Endothelial cell (in vitro differentiated cells): Measurements from ENCODE around the gene CBFA2T3. TPM values are rescaled to one million over a fixed set of nuclear protein-coding genes. Genes with fewer than 3 reads are reported as not detected.
A peak's percentile ranks its signal among the peaks of the same experiment; 100 is the strongest.

Source experiments
- DNase-seq: peaks from one replicate; pipeline ENCODE4 v3.0.0; 2021; ENCODE audit warnings: low spot score
- H3K27ac Mint-ChIP-seq: one replicate; pipeline ENCODE4 v1.8.0; 2021; ENCODE audit warnings: mixed read lengths, inconsistent platforms; ENCODE audit not compliant: unreplicated experiment
- H3K27me3 Mint-ChIP-seq: one replicate; pipeline ENCODE4 v1.8.0; 2021; ENCODE audit warnings: mild to moderate bottlenecking, moderate library complexity, mixed read lengths, inconsistent platforms; ENCODE audit not compliant: unreplicated experiment
- H3K36me3 Mint-ChIP-seq: one replicate; pipeline ENCODE4 v1.8.0; 2021; ENCODE audit warnings: mild to moderate bottlenecking, low read depth, mixed read lengths, inconsistent platforms; ENCODE audit not compliant: unreplicated experiment
- H3K4me1 Mint-ChIP-seq: one replicate; pipeline ENCODE4 v1.8.0; 2021; ENCODE audit warnings: mild to moderate bottlenecking, mixed read lengths, inconsistent platforms; ENCODE audit not compliant: unreplicated experiment
- H3K4me3 Mint-ChIP-seq: one replicate; pipeline ENCODE4 v1.8.0; 2021; ENCODE audit warnings: mild to moderate bottlenecking, mixed read lengths, inconsistent platforms; ENCODE audit not compliant: unreplicated experiment
- H3K9me3 Mint-ChIP-seq: one replicate; pipeline ENCODE4 v1.8.0; 2021; ENCODE audit warnings: mixed read lengths, inconsistent platforms; ENCODE audit not compliant: unreplicated experiment
- total RNA-seq: library from RNA; stranded (reverse); fragmentation: NEBNext Ultra II Directional; extraction: Animal tissue kit (Norgen Biotek cat#: 25700); gene quantifications from one replicate; pipeline ENCODE4 v1.2.1, GENCODE V29; 2021; ENCODE audit not compliant: unreplicated experiment
- TF ChIP-seq, protein P1 (sequence below): fragments of 200-600 bp; sonication (generic); IDR thresholded peaks from one replicate; pipeline ENCODE4 v1.5.0; 2021; ENCODE audit warnings: antibody characterized with exemption; ENCODE audit not compliant: unreplicated experiment

Gene CBFA2T3
- total RNA-seq, 1 donor from 2014 or later: 1.6 TPM

DNA sequence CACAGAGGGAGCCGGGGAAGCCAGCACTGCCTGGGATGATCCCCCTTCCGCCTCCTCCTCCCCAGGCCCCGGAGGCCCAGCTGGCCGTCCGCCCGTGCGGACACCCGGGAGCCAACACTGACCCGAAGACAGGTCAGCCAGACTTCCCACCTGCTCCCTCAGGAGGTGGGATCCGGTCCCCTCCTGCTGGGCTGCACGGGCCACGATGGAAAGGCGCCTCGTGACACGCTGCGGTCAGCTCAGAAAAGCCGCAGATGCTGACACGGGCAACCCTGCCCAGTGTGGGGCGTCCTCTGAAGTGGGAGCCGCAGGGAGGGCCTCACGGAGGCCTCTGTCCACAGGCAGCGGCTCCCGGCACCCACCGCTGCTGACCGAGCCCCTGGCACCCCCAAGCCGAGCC is 49.3 kb downstream of the CBFA2T3 start:
- H3K36me3 Mint-ChIP-seq: no peaks in the 10 kb centered on the region
- H3K27me3 Mint-ChIP-seq: peaks cover 2% of the 10 kb centered on the region
- no peak for DNase-seq
- no peaks in the 10 kb centered on the region for H3K9me3 Mint-ChIP-seq
- TF ChIP-seq, protein P1, sequence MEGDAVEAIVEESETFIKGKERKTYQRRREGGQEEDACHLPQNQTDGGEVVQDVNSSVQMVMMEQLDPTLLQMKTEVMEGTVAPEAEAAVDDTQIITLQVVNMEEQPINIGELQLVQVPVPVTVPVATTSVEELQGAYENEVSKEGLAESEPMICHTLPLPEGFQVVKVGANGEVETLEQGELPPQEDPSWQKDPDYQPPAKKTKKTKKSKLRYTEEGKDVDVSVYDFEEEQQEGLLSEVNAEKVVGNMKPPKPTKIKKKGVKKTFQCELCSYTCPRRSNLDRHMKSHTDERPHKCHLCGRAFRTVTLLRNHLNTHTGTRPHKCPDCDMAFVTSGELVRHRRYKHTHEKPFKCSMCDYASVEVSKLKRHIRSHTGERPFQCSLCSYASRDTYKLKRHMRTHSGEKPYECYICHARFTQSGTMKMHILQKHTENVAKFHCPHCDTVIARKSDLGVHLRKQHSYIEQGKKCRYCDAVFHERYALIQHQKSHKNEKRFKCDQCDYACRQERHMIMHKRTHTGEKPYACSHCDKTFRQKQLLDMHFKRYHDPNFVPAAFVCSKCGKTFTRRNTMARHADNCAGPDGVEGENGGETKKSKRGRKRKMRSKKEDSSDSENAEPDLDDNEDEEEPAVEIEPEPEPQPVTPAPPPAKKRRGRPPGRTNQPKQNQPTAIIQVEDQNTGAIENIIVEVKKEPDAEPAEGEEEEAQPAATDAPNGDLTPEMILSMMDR: no peak
- H3K4me1 Mint-ChIP-seq: no peaks in the 10 kb centered on the region
- no peak overlapping the region for H3K4me3 Mint-ChIP-seq
- H3K27ac Mint-ChIP-seq: no peak overlapping the region

DNA sequence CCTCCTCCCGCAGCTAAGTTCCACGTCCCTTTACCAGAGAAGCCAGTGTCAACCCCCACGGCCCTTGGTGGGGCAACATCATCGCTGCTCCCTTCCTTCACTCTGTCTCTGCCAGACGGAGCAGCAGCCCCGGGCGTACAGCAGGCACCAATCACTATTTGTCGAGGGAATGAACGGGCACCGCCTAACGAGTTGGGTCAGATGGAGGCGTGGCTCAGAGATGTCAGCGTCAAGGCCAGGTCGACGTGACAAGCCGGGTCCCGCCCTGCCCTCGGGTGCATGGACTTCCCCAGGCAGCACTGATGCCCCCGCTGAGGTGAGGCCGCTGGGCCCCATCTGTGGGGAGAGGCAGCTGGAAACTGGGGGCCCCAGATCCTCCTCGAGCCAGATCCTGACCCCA is 50.0 kb downstream of the CBFA2T3 start:
- TF ChIP-seq, protein P1: no peak
- H3K36me3 Mint-ChIP-seq: no peaks in the 10 kb centered on the region
- no peak overlapping the region for H3K27ac Mint-ChIP-seq
- no peaks in the 10 kb centered on the region for H3K4me1 Mint-ChIP-seq
- peaks cover 2% of the 10 kb centered on the region for H3K27me3 Mint-ChIP-seq
- no peak overlapping the region for H3K4me3 Mint-ChIP-seq
- DNase-seq: no peak
- H3K9me3 Mint-ChIP-seq: no peaks in the 10 kb centered on the region

DNA sequence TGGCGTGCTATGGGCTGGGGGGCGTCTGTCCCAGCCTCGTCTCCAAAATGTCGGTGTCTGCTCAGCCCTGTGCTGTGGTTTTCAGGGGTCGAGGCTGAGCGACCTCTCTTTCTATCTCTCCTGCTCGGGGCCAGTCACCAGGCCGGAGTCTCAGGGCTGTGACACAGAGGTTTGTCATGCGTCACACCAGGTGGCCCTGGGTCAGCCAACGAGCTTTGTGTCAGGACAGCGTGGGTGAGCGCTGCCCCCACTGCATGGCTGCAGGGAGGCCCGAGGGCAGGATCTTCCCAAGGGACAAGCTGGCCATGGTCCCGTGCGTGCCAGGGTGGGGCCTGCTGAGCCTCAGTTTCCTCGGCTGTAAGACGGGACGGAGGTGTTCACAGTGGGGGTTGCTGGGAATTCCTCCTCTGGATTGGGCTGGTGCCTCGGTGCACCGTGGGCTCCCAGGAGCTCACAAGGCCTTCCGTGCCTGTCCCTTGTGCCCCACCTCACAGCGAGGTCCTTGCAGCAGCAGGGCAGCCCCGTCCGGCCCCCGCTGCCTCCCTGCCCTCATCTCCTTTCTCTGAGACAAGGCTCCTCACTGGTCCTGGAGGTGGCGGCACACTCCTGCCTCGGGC is 50.5 kb downstream of the CBFA2T3 start:
- H3K36me3 Mint-ChIP-seq: no peaks in the 10 kb centered on the region

DNA sequence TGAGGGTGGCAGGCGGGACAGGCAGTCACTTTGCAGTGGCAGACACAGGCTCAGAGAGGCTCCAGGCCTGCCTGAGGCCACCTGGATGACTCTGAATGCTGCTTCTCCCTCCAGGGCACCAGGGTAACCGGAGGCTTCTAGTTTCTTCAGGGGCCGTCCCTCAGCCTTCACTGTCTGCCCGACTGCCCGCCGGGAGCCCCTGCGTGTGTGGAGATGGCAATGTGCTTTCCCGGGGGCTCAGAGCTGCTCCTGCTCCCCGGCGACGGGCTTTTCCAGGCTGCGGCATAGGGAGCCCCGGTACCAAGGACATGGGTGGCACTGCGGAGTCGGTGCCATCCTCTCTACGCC is 51.5 kb downstream of the CBFA2T3 start:
- DNase-seq: no peak
- Mint-ChIP-seq H3K9me3 (no peaks in the 10 kb centered on the region), H3K27me3 (peaks cover 2% of the 10 kb centered on the region), H3K36me3 (no peaks in the 10 kb centered on the region), H3K4me1 (peaks cover 4% of the 10 kb centered on the region), H3K27ac (no peak overlapping the region), H3K4me3 (no peak overlapping the region)
- TF ChIP-seq, protein P1: no peak

More for the DNA sequence above, 50.5 kb downstream of the CBFA2T3 start:
- Mint-ChIP-seq H3K9me3 (no peaks in the 10 kb centered on the region), H3K4me3 (no peak overlapping the region), H3K27me3 (peaks cover 2% of the 10 kb centered on the region), H3K27ac (no peak overlapping the region), H3K4me1 (no peaks in the 10 kb centered on the region)
- TF ChIP-seq, protein P1: no peak
- no peak for DNase-seq

DNA sequence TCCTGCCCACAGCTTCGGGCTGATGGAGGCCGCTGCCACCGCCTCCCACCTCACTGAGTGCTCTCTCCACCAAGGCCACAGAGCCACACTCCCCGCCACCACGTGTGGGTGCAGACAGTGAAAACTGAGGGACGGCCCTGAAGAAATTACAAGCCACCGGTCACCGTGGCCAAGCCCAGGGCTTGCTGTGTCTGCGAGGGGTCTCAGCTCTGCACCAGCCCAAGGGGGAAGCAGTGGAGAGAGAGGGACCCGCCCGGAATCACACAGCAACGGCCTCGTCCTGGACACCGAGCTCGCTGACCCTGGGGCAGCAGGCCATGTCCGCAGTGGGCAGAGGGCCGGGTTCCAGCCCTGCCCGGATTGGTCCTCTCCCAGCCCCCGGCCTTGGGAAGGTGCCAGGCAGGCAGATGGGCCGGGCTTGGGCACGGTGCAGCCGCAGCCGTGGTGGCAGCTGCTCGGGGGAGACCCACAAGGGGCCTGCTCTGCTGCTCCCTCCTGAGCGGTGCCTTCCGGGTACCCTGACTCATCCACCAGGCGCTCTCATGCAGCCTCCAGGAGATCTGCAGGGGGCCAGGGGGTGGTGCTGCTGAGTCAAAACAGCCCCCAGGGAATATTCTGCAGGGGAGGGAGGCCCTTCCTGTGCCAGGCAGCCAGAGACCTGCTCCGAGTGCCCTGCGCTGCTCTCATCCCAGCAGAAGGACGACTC is 52.0 kb downstream of the CBFA2T3 start:
- Mint-ChIP-seq H3K27me3 (peaks cover 2% of the 10 kb centered on the region), H3K36me3 (no peaks in the 10 kb centered on the region), H3K4me1 (peaks cover 4% of the 10 kb centered on the region), H3K9me3 (no peaks in the 10 kb centered on the region), H3K4me3 (no peak overlapping the region), H3K27ac (no peak overlapping the region)
- TF ChIP-seq, protein P1: no peak
- DNase-seq: peak; percentile 46
